H1 (cell line): ENCODE results near the gene OR5D16. TPM values are rescaled to one million over a fixed set of nuclear protein-coding genes. Genes with fewer than 3 reads are reported as not detected.

Source experiments
- CTCF ChIA-PET: fragments of 300-600 bp; sonication (Branson Sonifier 250); formaldehyde crosslinking; loops from one replicate; lab custom pipeline; 2021; ENCODE audit not compliant: partially characterized antibody; lab: Charles Lee
- POLR2A ChIA-PET: fragments of 300-600 bp; sonication (Branson Sonifier 250); formaldehyde crosslinking; loops from one replicate; lab custom pipeline; 2021; ENCODE audit warnings: inconsistent platforms; ENCODE audit not compliant: partially characterized antibody; lab: Charles Lee
- DNase-seq, 2 experiments: peaks; one replicate each; pipeline versions ENCODE4 v3.0.0 to v3.0.0-alpha.2; 2010 to 2022; ENCODE audit warnings: low spot score in 2 of 2, low read depth in 1 of 2, mixed read lengths in 1 of 2
- FAIRE-seq: peaks from 2 replicates; lab custom pipeline; 2011; peaks lifted over from hg19 to GRCh38; lab: Jason Lieb, UNC
- H2AFZ ChIP-seq: 2 replicates; pipeline ENCODE4 v1.8.1; 2012; ENCODE audit warnings: low read length, inconsistent platforms
- H2AK5ac ChIP-seq: 2 replicates; pipeline ENCODE4 v1.6.1; 2013; ENCODE audit warnings: low read depth, low read length
- H2BK120ac ChIP-seq: replicated peaks from 2 replicates; pipeline ENCODE3; 2013; ENCODE audit warnings: low read depth, low read length, inconsistent platforms
- H2BK12ac ChIP-seq: 2 replicates; pipeline ENCODE4 v1.6.1; 2013; ENCODE audit warnings: low read depth, low read length
- H2BK15ac ChIP-seq: 2 replicates; pipeline ENCODE4 v1.6.1; 2013; ENCODE audit warnings: low read length
- H2BK20ac ChIP-seq: 2 replicates; pipeline ENCODE4 v1.6.1; 2013; ENCODE audit warnings: low read length
- H2BK5ac ChIP-seq: 2 replicates; pipeline ENCODE4 v1.6.1; 2013; ENCODE audit warnings: low read depth, low read length
- H3K14ac ChIP-seq: 2 replicates; pipeline ENCODE4 v1.6.1; 2013; ENCODE audit warnings: inconsistent platforms; ENCODE audit not compliant: insufficient read length
- H3K18ac ChIP-seq: 2 replicates; pipeline ENCODE4 v1.6.1; 2013; ENCODE audit warnings: low read length; ENCODE audit errors: extremely low read depth
- H3K23ac ChIP-seq: 2 replicates; pipeline ENCODE4 v1.6.1; 2013; ENCODE audit warnings: inconsistent platforms; ENCODE audit not compliant: insufficient read length
- H3K23me2 ChIP-seq: 2 replicates; pipeline ENCODE4 v1.6.1; 2013; ENCODE audit warnings: low read depth, low read length
- H3K27ac ChIP-seq: 2 replicates; pipeline ENCODE4 v1.6.1; 2011; ENCODE audit warnings: low read depth, low read length, inconsistent platforms
- H3K27me3 ChIP-seq, 4 experiments: replicated peaks in 1 of 4; 1 replicate in 1 of 4; 2 replicates in 3 of 4; pipeline versions ENCODE4 v1.6.1 to v1.8.1; 2011 to 2013; ENCODE audit warnings: low read length in 3 of 4, mild to moderate bottlenecking in 3 of 4, inconsistent platforms in 2 of 4, mixed read lengths in 2 of 4, moderate library complexity in 1 of 4; ENCODE audit not compliant: control insufficient read depth in 3 of 4, insufficient read depth in 3 of 4; ENCODE audit errors: extremely low read depth in 1 of 4
- H3K36me3 ChIP-seq, 4 experiments: 2 replicates each; pipeline versions ENCODE4 v1.6.1 to v1.8.1; 2011 to 2013; ENCODE audit warnings: mild to moderate bottlenecking in 4 of 4, low read length in 3 of 4, moderate library complexity in 2 of 4, control low read depth in 1 of 4, inconsistent platforms in 1 of 4; ENCODE audit not compliant: insufficient read depth in 4 of 4, control insufficient read depth in 2 of 4
- H3K4ac ChIP-seq: replicated peaks from 2 replicates; pipeline ENCODE3; 2013; ENCODE audit warnings: low read length, low read depth, mixed read lengths, inconsistent platforms; ENCODE audit not compliant: insufficient read length
- H3K4me1 ChIP-seq, 4 experiments: replicated peaks in 1 of 4; 1 replicate in 1 of 4; 2 replicates in 3 of 4; pipeline versions ENCODE4 v1.6.1 to v1.8.1; 2011 to 2013; ENCODE audit warnings: low read length in 3 of 4, inconsistent platforms in 2 of 4, mixed read lengths in 1 of 4; ENCODE audit not compliant: insufficient read depth in 4 of 4, control insufficient read depth in 3 of 4
- H3K4me2 ChIP-seq, 2 experiments: 2 replicates each; pipeline versions ENCODE4 v1.6.1 to v1.8.1; 2011 to 2013; ENCODE audit warnings: low read depth in 2 of 2, low read length in 2 of 2, control low read depth in 1 of 2, inconsistent platforms in 1 of 2, mild to moderate bottlenecking in 1 of 2; ENCODE audit not compliant: insufficient read depth in 1 of 2
- H3K4me3 ChIP-seq, 4 experiments: fragments of 200-600, 300-600 bp in 1 of 4; sonication (generic), shearing (Covaris generic), sonication (Bioruptor Twin) in 1 of 4; 2 replicates each; pipeline versions ENCODE4 v1.5.1 to v1.8.1; 2011 to 2016; ENCODE audit warnings: low read length in 4 of 4, low read depth in 3 of 4, control low read depth in 2 of 4, inconsistent platforms in 2 of 4, mild to moderate bottlenecking in 2 of 4, mixed read lengths in 1 of 4, moderate library complexity in 1 of 4; ENCODE audit not compliant: insufficient read depth in 2 of 4; ENCODE audit errors: extremely low read depth in 1 of 4
- H3K56ac ChIP-seq: replicated peaks from 2 replicates; pipeline ENCODE3; 2013; ENCODE audit warnings: low read depth, mild to moderate bottlenecking, mixed read lengths, low read length, inconsistent platforms; ENCODE audit not compliant: insufficient read length
- H3K79me1 ChIP-seq: 2 replicates; pipeline ENCODE4 v1.6.1; 2013; ENCODE audit warnings: low read depth, low read length, control low read depth
- H3K79me2 ChIP-seq, 2 experiments: 2 replicates each; pipeline versions ENCODE4 v1.6.1 to v1.8.1; 2012 to 2013; ENCODE audit warnings: low read length in 2 of 2, mild to moderate bottlenecking in 2 of 2, inconsistent platforms in 1 of 2; ENCODE audit not compliant: insufficient read depth in 2 of 2, control insufficient read depth in 1 of 2
- H3K9ac ChIP-seq, 4 experiments: replicated peaks in 1 of 4; 1 replicate in 1 of 4; 2 replicates in 3 of 4; pipeline versions ENCODE4 v1.6.1 to v1.8.1; 2011 to 2013; ENCODE audit warnings: low read depth in 3 of 4, low read length in 3 of 4, control low read depth in 2 of 4, mild to moderate bottlenecking in 2 of 4, moderate library complexity in 2 of 4, inconsistent platforms in 1 of 4; ENCODE audit errors: extremely low read depth in 1 of 4
- H3K9me3 ChIP-seq, 2 experiments: 2 replicates each; pipeline versions ENCODE4 v1.6.1 to v1.8.1; 2012 to 2013; ENCODE audit warnings: mild to moderate bottlenecking in 2 of 2, moderate library complexity in 2 of 2, control low read depth in 1 of 2, inconsistent platforms in 1 of 2, low read depth in 1 of 2, low read length in 1 of 2, mixed read lengths in 1 of 2; ENCODE audit not compliant: insufficient read depth in 2 of 2
- H4K20me1 ChIP-seq, 2 experiments: replicated peaks in 1 of 2; 2 replicates each; pipeline versions ENCODE3 to v1.8.1; 2011 to 2013; ENCODE audit warnings: inconsistent platforms in 2 of 2, low read length in 2 of 2, mild to moderate bottlenecking in 1 of 2; ENCODE audit not compliant: insufficient read depth in 2 of 2, control insufficient read depth in 1 of 2
- H4K5ac ChIP-seq: 2 replicates; pipeline ENCODE4 v1.6.1; 2013; ENCODE audit warnings: low read length, low read depth, mixed read lengths, inconsistent platforms; ENCODE audit not compliant: insufficient read length
- H4K8ac ChIP-seq: 2 replicates; pipeline ENCODE4 v1.8.0; 2013; ENCODE audit warnings: mild to moderate bottlenecking, moderate library complexity, low read length, inconsistent platforms; ENCODE audit not compliant: insufficient read depth; ENCODE audit errors: extremely low read depth
- H4K91ac ChIP-seq: replicated peaks from 2 replicates; pipeline ENCODE3; 2013; ENCODE audit warnings: low read length, mixed read lengths, inconsistent platforms; ENCODE audit not compliant: insufficient read length
- BRCA1 ChIP-seq: IDR thresholded peaks from 2 replicates; pipeline ENCODE4 v1.6.1; 2012; ENCODE audit warnings: low read depth, low read length, improper control_type of control experiment
- CREB1 ChIP-seq: IDR thresholded peaks from 2 replicates; pipeline ENCODE4 v1.6.1; 2012; ENCODE audit warnings: inconsistent platforms
- GTF2F1 ChIP-seq: IDR thresholded peaks from 2 replicates; pipeline ENCODE4 v1.6.1; 2012; ENCODE audit warnings: low read depth, low read length, improper control_type of control experiment, borderline replicate concordance
- HDAC2 ChIP-seq, 2 experiments: fragments of 300-600 bp in 1 of 2; sonication (generic) in 1 of 2; IDR thresholded peaks; 2 replicates each; pipeline ENCODE4 v1.6.1; 2011 to 2012; ENCODE audit warnings: low read depth in 2 of 2, low read length in 2 of 2, mild to moderate bottlenecking in 2 of 2, moderate library complexity in 2 of 2, borderline replicate concordance in 1 of 2, inconsistent platforms in 1 of 2
- SIRT6 ChIP-seq: IDR thresholded peaks from one replicate; pipeline ENCODE4 v1.7.1; 2012; ENCODE audit warnings: low read length, inconsistent platforms
- SIX5 ChIP-seq: IDR thresholded peaks from 2 replicates; pipeline ENCODE4 v1.6.1; 2011; ENCODE audit warnings: mild to moderate bottlenecking, low read depth, low read length
- TCF12 ChIP-seq: IDR thresholded peaks from 2 replicates; pipeline ENCODE4 v1.6.1; 2011; ENCODE audit warnings: low read depth, mild to moderate bottlenecking, low read length
- YY1 ChIP-seq: IDR thresholded peaks from 2 replicates; pipeline ENCODE4 v1.6.1; 2011; ENCODE audit warnings: low read depth, mild to moderate bottlenecking, low read length
- polyA plus RNA-seq, 7 experiments: library from polyadenylated mRNA; depleted of rRNA in 3 of 7; stranded (reverse) in 5 of 7; unstranded in 2 of 7; fragments of >200 nt in 5 of 7; fragments of 200-250 nt in 2 of 7; gene quantifications; 1 replicate in 5 of 7; 2 replicates in 1 of 7; 4 replicates in 1 of 7; pipeline versions ENCODE4 v1.2.1 to v1.2.3, GENCODE V29; 2011 to 2013; ENCODE audit warnings: missing spikeins in 2 of 7, mixed read lengths in 2 of 7
- total RNA-seq: library from RNA; stranded (reverse); fragmentation: NEBNext Ultra II Directional; extraction: Animal tissue kit (Norgen Biotek cat#: 25700); gene quantifications from 2 replicates; pipeline ENCODE4 v1.2.1, GENCODE V29; 2021
- TF ChIP-seq, protein P1 (sequence below): IDR thresholded peaks from 2 replicates; pipeline ENCODE4 v1.6.1; 2012; ENCODE audit warnings: inconsistent platforms

The OR5D16 gene
- total and polyA plus RNA-seq, 2 of the 8 experiments (the other 6 are each of a cell fraction or from before 2014, with no cell fraction given) = not detected

DNA sequence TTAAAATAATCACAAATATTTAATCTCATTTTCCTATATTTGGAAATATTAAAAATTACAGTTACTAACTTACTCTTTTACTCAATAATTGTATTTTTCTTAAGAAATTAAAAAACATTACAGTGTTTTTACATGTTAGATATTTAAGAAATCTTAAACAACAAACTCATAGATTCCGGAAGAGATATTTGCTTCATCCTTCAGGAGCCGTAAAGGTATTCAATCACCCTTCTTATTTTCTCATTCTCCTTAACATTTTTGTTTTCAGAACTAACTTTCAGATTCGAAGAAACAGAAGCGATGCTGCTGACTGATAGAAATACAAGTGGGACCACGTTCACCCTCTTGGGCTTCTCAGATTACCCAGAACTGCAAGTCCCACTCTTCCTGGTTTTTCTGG lies 19.2 kb upstream of the OR5D16 start, which contains the start of gene OR5D18 (continued):
- no peak for TF ChIP-seq YY1
- no peak for TF ChIP-seq SIRT6

DNA sequence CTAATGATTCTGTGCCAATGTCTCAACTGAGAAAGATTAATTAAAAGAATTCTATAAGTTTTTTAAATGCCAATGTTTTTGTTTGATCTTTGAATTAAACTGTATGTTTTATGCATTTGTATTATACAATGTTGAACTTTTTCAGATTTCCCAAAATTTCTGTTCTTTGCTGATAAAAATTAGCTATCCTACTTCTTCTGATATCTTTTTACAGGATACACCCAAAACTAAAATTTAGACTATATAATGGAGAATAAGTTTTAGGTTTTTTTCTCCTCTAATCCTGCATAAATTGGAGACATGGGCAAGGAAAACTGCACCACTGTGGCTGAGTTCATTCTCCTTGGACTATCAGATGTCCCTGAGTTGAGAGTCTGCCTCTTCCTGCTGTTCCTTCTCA lies 11.6 kb upstream of the OR5D16 start, which contains the start of gene OR5L2:
Gene OR5L2 (plus strand): TSS at position 301 of the 400 bp plus-strand sequence. CDS start 0 bp downstream, at position 301.
- DNase-seq = no peak

More for the DNA sequence above, 11.6 kb upstream of the OR5D16 start, which contains the start of gene OR5L2:
- no peak within 1 kb of the TSS for H3K14ac ChIP-seq
- H3K23ac ChIP-seq = no peak within 1 kb of the TSS
- no peak within 1 kb of the TSS for H2AK5ac ChIP-seq
- no peak within 1 kb of the TSS for H3K18ac ChIP-seq
- H3K27me3 ChIP-seq = no peaks in the 10 kb centered on the region
- no peak within 1 kb of the TSS for H2BK20ac ChIP-seq
- no peaks in the 10 kb centered on the region for H3K4me1 ChIP-seq
- H3K56ac ChIP-seq = no peak within 1 kb of the TSS
- FAIRE-seq = no peak
- no peaks in the 10 kb centered on the region; the same call in 1 of the 2 replicates for H3K23me2 ChIP-seq
- ChIA-PET POLR2A (no interaction called here), CTCF (no interaction called here)
- H2BK5ac ChIP-seq = no peak within 1 kb of the TSS
- no peaks in the 10 kb centered on the region for H3K79me2 ChIP-seq
- H3K9ac ChIP-seq = no peak within 1 kb of the TSS
- no peak within 1 kb of the TSS for H4K8ac ChIP-seq
- H4K91ac ChIP-seq = no peak within 1 kb of the TSS
- H3K9me3 ChIP-seq = peaks cover 54% of the 10 kb centered on the region in 2 experiments
- H3K27ac ChIP-seq = no peak within 1 kb of the TSS
- TF ChIP-seq CREB1 (no peak), BRCA1 (no peak), TCF12 (no peak), GTF2F1 (no peak), HDAC2 (IDR thresholded peaks at IDR 0.05; ENCODE audit: borderline replicate concordance in 1 of 2, low read depth in 2 of 2, low read length in 2 of 2) (no peak), SIX5 (no peak)
- TF ChIP-seq, protein P1, sequence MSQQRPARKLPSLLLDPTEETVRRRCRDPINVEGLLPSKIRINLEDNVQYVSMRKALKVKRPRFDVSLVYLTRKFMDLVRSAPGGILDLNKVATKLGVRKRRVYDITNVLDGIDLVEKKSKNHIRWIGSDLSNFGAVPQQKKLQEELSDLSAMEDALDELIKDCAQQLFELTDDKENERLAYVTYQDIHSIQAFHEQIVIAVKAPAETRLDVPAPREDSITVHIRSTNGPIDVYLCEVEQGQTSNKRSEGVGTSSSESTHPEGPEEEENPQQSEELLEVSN = no peak
- no peak within 1 kb of the TSS for H2BK15ac ChIP-seq
- H4K20me1 ChIP-seq = no peaks in the 10 kb centered on the region
- no peaks in the 10 kb centered on the region for H3K36me3 ChIP-seq
- H3K4me2 ChIP-seq = no peak within 1 kb of the TSS
- no peak within 1 kb of the TSS for H2BK12ac ChIP-seq
- no peak within 1 kb of the TSS for H3K4me3 ChIP-seq
- H3K4ac ChIP-seq = no peak within 1 kb of the TSS
- H3K79me1 ChIP-seq = no peaks in the 10 kb centered on the region
- no peak within 1 kb of the TSS for H2AFZ ChIP-seq
- no peak within 1 kb of the TSS for H4K5ac ChIP-seq
- H2BK120ac ChIP-seq = no peak within 1 kb of the TSS
